Upper lobe of left lung (tissue), 4 donors: ENCODE results near the gene NR1H2.

ENCODE experiments used
- CTCF ChIP-seq, 6 experiments: fragments of 450-650 bp in 4 of 6; fragments of 200-600 bp in 2 of 6; sonication (generic) in 2 of 6; IDR thresholded peaks; one replicate each; pipeline ENCODE4 v1.5.1; 2016 to 2019; ENCODE audit warnings: antibody characterized with exemption in 6 of 6
- EP300 ChIP-seq, 4 donors: sonication (generic); formaldehyde crosslinking; IDR thresholded peaks; one replicate each; pipeline ENCODE4 v1.5.1; 2017; ENCODE audit warnings: antibody characterized with exemption in 4 of 4, control low read depth in 2 of 4
- POLR2A ChIP-seq, 4 donors: fragments of 450-650 bp; IDR thresholded peaks; one replicate each; pipeline ENCODE4 v1.5.1; 2016 to 2017; ENCODE audit warnings: antibody characterized with exemption in 4 of 4, mild to moderate bottlenecking in 2 of 4
- POLR2AphosphoS5 ChIP-seq, 2 donors: sonication (generic); formaldehyde crosslinking; IDR thresholded peaks; one replicate each; pipeline ENCODE4 v1.5.1; 2017; ENCODE audit warnings: antibody characterized with exemption in 2 of 2

GRCh38 chr19:50428772-50429463, 52.7 kb downstream of the NR1H2 start:
- no peak for TF ChIP-seq CTCF (IDR thresholded peaks at IDR 0.05)
- no peak for TF ChIP-seq POLR2AphosphoS5 (IDR thresholded peaks at IDR 0.05)
- no peak for TF ChIP-seq POLR2A (IDR thresholded peaks at IDR 0.05)
- TF ChIP-seq EP300 (IDR thresholded peaks at IDR 0.05) = no peak
